GM12892 (cell line): Measurements from ENCODE around the gene PTPRN.
A peak's percentile ranks its signal among the peaks of the same experiment; 100 is the strongest.

ENCODE experiments used
- DNase-seq: peaks from one replicate; pipeline ENCODE4 v3.0.0; 2011; ENCODE audit not compliant: insufficient read length
- FAIRE-seq: peaks from 2 replicates; lab custom pipeline; 2011; peaks lifted over from hg19 to GRCh38; lab: Jason Lieb, UNC
- POLR2A ChIP-seq: IDR thresholded peaks from 2 replicates; pipeline ENCODE4 v1.6.1; 2011; ENCODE audit warnings: low read depth, low read length, control low read depth
- POLR2AphosphoS5 ChIP-seq: IDR thresholded peaks from 2 replicates; pipeline ENCODE4 v1.6.1; 2011; ENCODE audit warnings: low read depth, low read length, control low read depth
- TAF1 ChIP-seq: IDR thresholded peaks from 2 replicates; pipeline ENCODE4 v1.6.1; 2011; ENCODE audit warnings: low read depth, mild to moderate bottlenecking, control low read depth, low read length, borderline replicate concordance

PTPRN gene

DNA sequence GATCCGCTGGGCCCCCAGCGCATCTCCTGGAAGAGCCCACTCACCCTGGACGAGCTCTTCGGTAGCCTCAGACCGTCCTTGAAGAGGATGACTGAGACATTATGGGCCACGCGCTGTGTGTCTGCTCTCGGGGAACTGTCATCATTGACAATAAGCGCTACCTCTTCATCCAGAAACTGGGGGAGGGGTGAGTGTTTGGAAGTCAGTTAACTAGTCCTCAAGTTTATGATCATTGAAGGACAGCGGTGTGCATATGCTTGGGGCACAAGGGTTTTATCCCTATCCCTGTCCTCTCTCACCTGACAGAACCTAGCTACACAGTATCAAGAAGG, 63.3 kb downstream of the PTPRN start:
- TF ChIP-seq POLR2A = no peak
- no peak for TF ChIP-seq POLR2AphosphoS5
- no peak for TF ChIP-seq TAF1
- DNase-seq (no peak), FAIRE-seq (no peak)

DNA sequence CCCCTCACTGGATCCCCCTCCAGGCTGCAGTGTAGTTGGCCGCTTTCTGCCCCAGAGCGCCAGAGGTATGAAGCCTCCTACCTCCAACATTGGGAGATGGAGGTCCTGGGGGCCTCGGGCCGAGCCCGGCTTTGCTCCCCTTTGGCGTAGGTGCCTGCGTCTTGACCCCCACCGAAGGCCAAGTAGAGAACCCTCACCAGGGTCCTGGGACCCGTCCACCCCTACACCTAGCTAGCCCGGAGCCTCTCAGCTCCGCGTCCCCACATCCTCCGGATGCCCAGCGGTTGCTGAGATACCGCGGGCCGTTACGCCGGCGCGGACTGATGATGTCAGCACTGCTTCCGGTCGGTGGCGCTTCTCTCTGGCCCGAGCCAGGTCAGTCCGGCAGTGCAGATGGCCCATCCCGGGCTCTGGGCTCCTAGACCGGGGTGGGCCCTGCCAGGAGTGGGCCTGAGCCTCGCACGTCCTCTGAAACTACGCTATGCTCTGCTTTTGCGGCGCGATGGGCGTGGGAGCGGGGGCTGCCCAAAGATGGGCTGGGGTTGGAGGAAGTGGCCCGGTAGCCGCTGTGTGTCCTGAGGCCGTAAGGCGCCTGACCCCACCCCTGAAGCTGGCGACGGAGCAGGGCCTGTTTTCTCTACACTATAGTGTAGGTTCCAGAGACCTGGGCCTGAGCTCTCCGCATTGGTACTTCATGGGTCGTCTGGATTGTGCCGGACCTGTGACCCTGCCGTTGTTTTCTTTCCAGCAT, 63.9 kb downstream of the PTPRN start, which contains the start of the genes GLB1L and STK16:
Gene GLB1L (minus strand): TSS at position 297 of the 751 bp plus-strand sequence. CDS start 1,871 bp downstream, outside the sequence.
Gene STK16 (plus strand): TSS at position 332 of the 751 bp plus-strand sequence. CDS start 521 bp downstream, outside the sequence.
- FAIRE-seq (peak; percentile 96), DNase-seq (peak; percentile 99)
- TF ChIP-seq POLR2AphosphoS5 = no peak; the same call in 1 of the 2 replicates
- TF ChIP-seq TAF1 = peak; percentile 49
- TF ChIP-seq POLR2A = peak; percentile 89

DNA sequence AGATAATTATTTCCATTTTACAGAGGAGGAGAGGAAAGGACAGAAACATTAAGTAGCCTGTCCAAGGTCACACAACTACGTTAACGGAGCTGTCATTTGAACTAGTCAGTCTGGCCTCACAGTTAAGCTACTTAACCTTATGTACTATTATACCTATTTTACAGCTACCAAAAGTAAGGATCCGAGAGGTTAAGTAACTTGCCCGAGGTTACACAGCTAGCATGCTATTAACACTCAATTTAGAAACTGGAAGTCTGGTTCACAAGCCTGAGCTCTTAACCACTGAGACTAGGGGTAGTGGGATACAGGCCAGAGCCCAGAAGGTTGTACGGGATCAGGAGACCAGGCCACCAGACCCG, 64.4 kb downstream of the PTPRN start:
- TF ChIP-seq TAF1 = no peak
- no peak for TF ChIP-seq POLR2AphosphoS5
- no peak for TF ChIP-seq POLR2A
- FAIRE-seq = no peak
- no peak for DNase-seq

DNA sequence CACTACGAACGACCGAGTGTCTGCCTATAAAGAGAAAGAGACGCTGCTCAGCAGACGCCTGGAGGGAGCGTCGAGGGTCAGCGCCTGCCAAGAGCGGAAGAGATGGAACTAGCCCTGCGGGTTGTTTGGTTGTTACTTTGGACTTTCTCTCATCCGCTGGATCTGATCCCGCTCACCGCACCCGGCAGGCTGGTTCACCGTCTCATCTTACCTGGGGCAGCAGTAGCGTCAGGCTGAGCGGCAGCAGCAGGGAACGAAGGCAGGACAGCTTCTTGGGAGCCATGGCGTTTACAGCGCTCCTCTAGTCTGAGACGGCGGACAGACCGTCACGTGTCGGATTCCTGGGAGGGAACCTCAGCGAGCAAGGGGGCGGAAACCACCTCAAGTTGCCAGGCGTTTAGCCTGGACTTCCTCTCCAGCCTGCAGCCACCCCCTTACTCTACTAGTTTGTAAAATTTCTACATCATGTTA, 65.9 kb downstream of the PTPRN start:
- TF ChIP-seq POLR2AphosphoS5 = no peak
- TF ChIP-seq POLR2A = no peak
- no peak for TF ChIP-seq TAF1
- no peak for DNase-seq
- no peak for FAIRE-seq
